HT-29 (cell line): ENCODE data around the gene C19orf85. TPM values are rescaled to one million over a fixed set of nuclear protein-coding genes. Genes with fewer than 3 reads are reported as not detected.
A peak's percentile ranks its signal among the peaks of the same experiment; 100 is the strongest.

ENCODE experiments used
- DNase-seq: peaks from one replicate; pipeline ENCODE4 v3.0.0-alpha.2; 2015; ENCODE audit warnings: low spot score
- total RNA-seq: library from RNA; depleted of rRNA; stranded (reverse); fragments of >200 nt; shearing (Covaris generic); gene quantifications from 2 replicates; pipeline ENCODE4 v1.2.3, GENCODE V29; 2014

The C19orf85 gene
- total RNA-seq, 1 experiment from 2014 or later: 0.41 TPM

- DNase-seq: no peak
These were observed 25.3 kb upstream of the C19orf85 start for GRCh38 chr19:55489711-55490477.

GRCh38 chr19:55488986-55489710 lies 24.6 kb upstream of the C19orf85 start:
- DNase-seq: no peak

GRCh38 chr19:55487924-55488687 lies 23.6 kb upstream of the C19orf85 start, which contains the start of gene SSC5D:
SSC5D (plus strand) TSS chr19:55488436; CDS start chr19:55488590, 154 bp downstream.
- no peak for DNase-seq

GRCh38 chr19:55486971-55487923 lies 22.7 kb upstream of the C19orf85 start:
- DNase-seq: peak; percentile 52

- peak; percentile 12 for DNase-seq
These were observed 21.8 kb upstream of the C19orf85 start for GRCh38 chr19:55486043-55486970.

GRCh38 chr19:55485439-55486011 lies 21.0 kb upstream of the C19orf85 start:
- peak; percentile 0 for DNase-seq

- DNase-seq: peak; percentile 71
These were observed 20.3 kb upstream of the C19orf85 start, which contains the start of gene NAT14 for GRCh38 chr19:55484593-55485438. NAT14 (plus strand) TSS chr19:55485188; CDS start chr19:55485709, 521 bp downstream.

GRCh38 chr19:55483706-55484592 lies 19.4 kb upstream of the C19orf85 start:
- no peak for DNase-seq

GRCh38 chr19:55482967-55483705 lies 18.6 kb upstream of the C19orf85 start:
- no peak for DNase-seq

- DNase-seq: no peak
These were observed 17.8 kb upstream of the C19orf85 start for GRCh38 chr19:55482156-55482961.

GRCh38 chr19:55481794-55482155 lies 17.2 kb upstream of the C19orf85 start:
- no peak for DNase-seq

- DNase-seq: no peak
These were observed 16.7 kb upstream of the C19orf85 start for GRCh38 chr19:55481148-55481793.

- no peak for DNase-seq
These were observed 15.1 kb upstream of the C19orf85 start for GRCh38 chr19:55479451-55480230.

- no peak for DNase-seq
These were observed 14.5 kb upstream of the C19orf85 start for GRCh38 chr19:55479045-55479444.
